ENCODE data around the gene STN1.

- TF ChIP-seq POLR2A (IDR thresholded peaks at IDR 0.05) (no peak), CTCF (IDR thresholded peaks at IDR 0.05) (no peak)
Measured at GRCh38 chr10:103843854-103844570, 74.0 kb downstream of the STN1 start.

Data from testis (tissue), 2 donors.